Measurements from ENCODE around the gene TEX11.
"Not testable (repeated sequence)": the region's sequence is repeated elsewhere in the genome, so short reads cannot be mapped to it uniquely, and the experiment has no call there.

Gene TEX11

DNA sequence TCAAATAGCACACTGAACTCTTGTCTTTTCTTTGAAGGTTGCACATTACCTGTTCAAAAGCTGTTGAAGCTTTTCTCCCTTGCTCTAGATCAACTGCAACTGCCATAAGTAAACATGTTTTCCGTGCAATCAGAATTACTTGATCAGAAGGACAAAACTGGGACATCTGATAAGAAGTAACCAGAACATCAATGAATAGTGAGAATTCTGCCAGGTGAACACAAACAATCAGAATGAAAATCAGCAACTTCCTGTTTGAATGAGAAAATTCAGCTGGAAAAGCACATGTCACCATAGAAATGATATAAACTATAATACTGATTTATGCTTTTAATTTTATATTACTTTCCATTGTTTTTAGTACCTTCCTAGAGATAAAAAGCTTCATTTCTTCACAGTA is 303.2 kb downstream of the TEX11 start:
- no peak for DNase-seq

- no peak for DNase-seq
These were observed 316.4 kb downstream of the TEX11 start for GRCh38 chrX:70592091-70592490.

DNA sequence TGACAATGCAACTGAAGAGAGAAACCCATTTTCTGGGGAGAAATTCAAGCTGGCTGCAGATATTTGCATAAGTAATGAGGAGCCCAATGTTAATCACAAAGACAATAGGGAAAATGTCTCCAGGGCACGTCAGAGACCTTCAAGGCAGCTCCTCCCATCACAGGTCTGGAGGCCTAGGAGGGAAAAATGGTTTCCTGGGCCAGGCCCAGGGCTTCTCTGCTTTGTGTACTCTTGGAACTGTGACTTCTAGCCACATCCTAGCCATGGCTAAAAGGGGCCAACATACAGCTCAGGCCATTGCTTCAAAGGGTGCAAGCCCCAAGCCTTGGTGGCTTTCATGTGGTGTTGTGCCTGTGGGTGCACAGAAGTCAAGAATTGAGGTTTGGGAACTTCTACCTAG is 321.4 kb downstream of the TEX11 start:
- not testable (repeated sequence) for DNase-seq

- no peak for DNase-seq
These were observed 331.1 kb downstream of the TEX11 start for GRCh38 chrX:70577442-70577841.

DNA sequence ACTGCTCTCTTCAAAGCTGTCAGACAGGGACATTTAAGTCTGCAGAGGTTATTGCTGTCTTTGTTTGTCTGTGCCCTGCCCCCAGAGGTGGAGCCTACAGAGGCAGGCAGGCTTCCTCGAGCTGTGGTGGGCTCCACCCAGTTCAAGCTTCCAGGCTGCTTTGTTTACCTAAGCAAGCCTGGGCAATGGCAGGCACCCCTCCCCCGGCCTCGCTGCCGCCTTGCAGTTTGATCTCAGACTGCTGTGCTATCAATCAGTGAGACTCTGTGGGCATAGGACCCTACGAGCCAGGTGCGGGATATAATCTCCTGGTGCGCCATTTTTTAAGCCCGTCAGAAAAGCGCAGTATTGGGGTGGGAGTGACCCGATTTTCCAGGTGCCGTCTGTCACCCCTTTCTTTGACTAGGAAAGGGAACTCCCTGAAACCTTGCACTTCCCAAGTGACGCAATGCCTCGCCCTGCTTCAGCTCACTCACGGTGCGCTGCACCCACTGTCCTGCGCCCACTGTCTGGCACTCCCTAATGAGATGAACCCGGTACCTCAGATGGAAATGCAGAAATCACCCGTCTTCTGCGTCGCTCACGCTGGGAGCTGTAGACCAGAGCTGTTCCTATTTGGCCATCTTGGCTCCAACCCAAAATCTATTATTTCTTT is 338.5 kb downstream of the TEX11 start:
- DNase-seq = not testable (repeated sequence)

GRCh38 chrX:70554948-70555347 is 353.6 kb downstream of the TEX11 start:
- DNase-seq = no peak

- no peak for DNase-seq
These were observed 354.0 kb downstream of the TEX11 start for GRCh38 chrX:70554523-70554922.

GRCh38 chrX:70554081-70554480 is 354.4 kb downstream of the TEX11 start:
- DNase-seq = no peak

DNA sequence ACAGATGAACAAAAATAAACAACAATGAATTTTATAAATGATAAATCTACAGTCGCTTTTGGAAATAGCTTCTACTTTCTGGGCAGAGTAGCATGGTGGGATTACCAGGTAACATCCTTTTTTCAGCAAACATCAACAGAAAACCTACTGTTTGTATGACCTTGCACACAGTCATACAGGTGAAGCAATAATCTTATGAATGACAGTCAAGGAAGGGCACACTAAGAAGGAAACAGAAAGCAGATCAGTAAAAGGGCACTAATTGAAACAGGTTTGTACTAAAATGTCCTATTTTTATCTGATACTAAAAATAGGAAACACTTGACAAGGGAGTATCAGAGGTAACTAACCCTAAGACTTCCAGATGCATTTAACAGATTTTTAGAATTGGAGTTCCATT is 355.0 kb downstream of the TEX11 start:
- no peak for DNase-seq

DNA sequence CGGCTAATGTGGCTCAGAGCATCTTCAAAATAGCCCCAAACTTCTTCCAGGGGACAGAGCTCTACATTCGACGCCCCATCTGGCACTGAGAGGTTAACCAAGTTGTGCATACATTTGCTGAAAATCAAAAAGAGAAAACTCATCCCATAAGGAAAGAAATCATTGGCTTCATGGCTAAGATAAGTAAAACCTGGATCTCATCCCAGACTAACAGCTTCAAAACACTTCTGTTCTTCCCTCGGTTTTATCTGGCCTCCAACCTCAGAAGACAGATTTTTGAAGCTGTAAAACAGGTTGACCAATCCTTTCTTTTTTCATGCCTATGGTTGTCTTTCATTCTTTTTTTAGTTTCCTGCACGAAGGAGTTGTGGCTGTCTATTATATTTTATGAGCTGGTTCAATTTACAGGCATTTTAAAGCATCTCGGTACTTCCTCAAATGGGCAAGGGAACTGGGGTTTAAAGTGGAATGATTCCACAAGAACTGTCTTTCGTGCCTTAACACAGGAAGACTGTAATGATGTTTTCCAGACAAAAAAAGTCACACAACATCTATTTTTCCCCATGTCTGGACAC is 356.3 kb downstream of the TEX11 start:
- no peak for DNase-seq

DNA sequence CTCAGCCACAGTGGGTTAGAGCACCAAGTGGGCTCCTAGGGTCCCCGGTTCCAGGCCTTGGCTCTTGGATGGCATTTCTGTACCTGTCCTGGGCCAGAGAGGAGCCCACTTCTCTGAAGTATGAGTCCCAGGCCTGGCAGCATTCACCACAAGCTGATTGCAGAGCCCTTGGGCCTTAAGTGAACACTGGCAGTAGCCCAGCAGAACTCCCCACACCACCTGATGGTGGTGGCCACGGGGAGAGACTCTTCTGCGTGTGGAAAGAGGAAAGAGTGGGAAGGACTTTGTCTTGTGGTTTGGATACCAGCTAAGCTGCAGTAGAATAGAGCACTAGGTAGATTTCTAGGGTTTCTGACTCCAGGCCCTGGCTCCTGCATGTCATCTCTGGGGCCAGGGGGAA is 359.1 kb downstream of the TEX11 start:
- no peak for DNase-seq

DNA sequence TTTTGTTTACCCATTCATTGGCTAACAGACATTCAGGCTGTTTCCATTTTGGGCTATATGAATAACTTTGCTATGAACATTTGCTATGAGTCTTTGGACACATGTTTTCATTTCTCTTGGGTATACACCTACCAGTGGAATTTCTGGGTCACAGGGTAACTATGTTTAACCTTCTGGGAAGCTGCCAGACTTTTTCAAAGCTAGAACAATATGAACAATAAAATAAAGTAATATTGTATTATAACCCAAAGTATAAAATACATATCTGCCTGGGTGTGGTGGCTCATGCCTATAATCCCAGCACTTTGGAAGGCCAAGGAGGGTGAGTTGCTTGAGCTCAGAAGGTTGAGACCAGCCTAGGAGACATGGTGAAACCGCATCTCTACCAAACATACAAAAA is 373.3 kb downstream of the TEX11 start:
- DNase-seq = no peak

DNA sequence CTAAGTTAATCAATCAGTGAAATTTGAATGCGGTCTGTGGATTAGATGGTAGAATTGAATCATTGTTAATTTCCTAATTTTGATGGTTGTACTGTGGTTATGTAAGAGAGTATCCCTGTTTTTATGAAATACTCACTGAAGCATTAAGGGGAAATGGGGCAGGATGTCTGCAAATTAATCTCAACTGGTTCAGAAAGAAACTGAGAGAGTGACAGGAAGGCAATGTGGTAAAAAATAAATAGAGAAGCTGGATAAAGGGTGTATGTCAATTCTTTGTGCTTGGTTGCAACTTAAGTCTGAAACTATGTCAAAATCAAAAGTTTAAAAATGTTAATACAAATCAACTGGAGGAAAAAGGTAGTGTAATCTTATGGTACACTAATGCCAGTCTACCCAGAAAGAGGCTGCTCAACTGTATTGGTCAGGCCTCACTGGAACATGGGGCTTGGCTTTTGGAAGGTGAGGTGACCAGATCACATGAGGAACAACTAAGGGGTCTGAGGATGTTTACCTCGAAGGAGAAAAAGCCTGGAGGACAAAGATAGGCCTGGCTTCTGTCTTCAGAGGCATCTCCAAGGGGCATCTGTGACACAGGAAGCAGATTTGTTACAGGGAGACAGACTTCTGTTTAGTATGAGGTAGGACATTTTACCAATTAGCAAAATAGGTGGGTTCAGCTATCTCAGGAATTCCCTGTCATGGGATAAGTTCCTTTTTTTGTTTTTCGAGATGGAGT is 380.7 kb downstream of the TEX11 start:
- no peak for DNase-seq

DNA sequence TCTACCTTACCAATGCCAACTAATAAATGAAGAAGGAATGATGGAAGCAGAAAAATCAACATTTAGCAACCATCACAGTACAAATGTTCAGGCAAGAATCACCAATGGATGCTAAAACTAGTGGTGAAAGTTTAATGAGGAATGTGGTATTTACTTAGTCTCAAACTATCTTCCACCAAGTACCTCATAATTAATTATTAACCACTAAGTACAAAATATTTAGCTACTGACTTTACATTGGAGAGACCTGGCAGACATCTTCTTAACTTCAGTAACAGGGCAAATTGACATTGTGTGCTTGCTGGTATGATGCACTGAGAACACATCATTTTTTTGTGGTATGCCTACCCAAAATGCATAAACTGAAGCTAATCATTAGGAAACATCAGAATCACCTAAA is 381.5 kb downstream of the TEX11 start:
- no peak for DNase-seq

DNA sequence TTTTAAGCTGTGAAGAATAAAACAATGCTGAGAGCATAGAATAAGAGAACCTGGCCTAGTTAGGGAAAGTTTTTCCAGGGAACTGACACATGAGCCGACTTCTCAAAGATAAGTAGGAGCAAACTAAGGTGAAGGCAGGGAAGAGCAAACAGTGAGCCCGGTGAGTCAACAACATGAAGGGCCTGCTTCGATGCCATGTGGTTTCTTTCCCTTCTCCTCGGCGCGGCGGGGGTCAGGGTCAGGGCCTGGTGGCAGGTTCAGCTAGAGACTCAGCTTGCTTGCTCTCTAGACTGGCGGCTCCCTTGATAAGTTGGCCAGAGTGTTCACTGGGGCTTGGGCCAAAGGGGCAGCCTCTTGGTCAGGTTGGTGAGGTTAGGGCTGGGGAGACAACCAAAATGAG is 382.8 kb downstream of the TEX11 start:
- DNase-seq = no peak

- DNase-seq = not testable (repeated sequence)
These were observed 392.8 kb downstream of the TEX11 start for GRCh38 chrX:70515692-70516091.

DNA sequence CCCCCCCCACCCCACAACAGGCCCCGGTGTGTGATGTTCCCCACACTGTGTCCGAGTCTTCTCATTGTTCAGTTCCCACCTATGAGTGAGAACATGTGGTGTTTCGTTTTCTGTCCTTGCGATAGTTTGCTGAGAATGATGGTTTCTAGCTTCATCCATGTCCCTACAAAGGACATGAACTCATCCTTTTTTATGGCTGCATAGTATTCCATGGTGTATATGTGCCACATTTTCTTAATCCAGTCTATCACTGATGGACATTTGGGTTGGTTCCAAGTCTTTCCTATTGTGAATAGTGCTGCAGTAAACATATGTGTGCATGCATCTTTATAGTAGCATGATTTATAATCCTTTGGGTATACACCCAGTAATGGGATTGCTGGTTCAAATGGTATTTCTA is 393.2 kb downstream of the TEX11 start:
- not testable (repeated sequence) for DNase-seq

GRCh38 chrX:70509078-70509477 is 399.4 kb downstream of the TEX11 start:
- no peak for DNase-seq

DNA sequence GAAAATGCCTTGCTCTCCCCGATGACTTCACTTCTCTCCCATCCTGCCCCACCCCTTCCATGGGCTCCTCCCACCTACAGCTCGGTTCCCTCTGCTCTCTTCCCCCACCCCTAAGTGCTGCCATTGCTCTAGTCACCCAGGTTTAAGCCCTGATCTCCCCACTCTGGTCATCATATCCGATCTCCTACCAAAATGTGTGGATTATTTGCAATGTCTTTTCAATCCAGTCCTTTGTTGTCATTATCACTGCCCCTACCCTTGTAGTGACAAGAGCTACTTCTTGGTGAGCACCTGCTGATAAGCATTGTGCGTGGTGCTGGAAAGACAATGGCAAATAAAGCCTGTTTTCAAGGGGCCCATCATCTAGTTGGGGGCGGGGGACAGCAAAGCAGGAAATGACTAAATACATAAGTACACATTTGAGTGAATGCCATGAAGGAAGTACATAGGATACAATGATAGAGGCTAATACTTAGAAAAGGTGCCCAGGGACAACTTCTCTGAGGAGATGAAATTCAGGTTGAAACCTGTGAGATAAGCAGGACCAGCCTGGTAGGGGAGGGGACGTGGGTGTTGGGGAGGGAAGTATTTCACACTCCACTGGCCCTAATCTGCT is 400.1 kb downstream of the TEX11 start:
- no peak for DNase-seq

DNA sequence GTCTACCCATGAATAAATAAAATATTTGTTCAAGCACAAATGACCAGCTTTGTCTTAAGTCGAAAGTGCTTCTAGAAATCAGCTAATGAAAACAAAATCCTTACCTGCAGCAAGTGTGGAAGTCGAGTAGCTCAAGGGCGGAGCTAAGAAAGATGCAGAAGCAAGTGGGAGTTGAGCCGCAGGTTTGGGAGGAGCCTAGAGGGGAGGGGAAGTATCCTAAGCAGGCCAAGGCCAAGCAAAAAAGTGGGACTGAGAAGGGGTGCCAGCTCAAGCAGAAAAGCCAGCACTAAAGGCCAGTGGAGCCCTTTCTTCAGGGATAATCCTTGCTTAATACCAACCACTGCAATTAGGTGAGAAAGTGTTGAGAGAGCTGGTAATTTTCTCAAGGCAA is 403.1 kb downstream of the TEX11 start:
- no peak for DNase-seq

DNA sequence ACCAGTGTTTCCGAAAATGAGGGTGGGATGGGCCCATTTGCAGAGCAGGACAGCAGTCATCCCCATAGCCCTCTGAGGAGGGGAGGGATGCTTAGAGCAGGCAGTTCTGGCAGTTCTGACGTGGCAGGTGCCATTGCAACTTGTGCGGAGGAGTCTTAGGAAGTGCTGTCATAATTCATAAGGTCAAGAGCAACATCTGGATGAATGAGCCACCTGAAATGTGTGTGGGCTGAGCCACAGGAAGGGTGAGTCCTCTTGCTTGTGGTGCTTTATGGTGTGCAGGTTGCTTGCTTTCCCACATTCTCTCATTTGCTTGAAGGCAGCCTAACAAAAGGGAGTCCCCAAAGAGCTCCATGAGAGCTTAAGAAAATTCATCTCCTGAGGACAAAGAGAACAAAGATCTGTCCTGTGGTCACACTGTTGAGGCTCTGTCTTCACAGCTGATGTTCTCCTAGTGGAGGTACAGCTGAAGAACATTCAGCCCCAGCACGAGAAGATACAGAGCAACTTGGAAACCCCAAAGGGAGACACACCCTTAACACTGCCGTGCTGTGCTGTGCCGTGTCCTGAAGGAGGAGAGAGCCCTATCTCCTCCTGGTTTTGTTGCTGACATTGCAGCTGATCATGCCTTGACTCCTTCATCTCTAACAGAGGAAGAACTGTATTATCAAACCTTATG is 403.6 kb downstream of the TEX11 start:
- DNase-seq = no peak

DNA sequence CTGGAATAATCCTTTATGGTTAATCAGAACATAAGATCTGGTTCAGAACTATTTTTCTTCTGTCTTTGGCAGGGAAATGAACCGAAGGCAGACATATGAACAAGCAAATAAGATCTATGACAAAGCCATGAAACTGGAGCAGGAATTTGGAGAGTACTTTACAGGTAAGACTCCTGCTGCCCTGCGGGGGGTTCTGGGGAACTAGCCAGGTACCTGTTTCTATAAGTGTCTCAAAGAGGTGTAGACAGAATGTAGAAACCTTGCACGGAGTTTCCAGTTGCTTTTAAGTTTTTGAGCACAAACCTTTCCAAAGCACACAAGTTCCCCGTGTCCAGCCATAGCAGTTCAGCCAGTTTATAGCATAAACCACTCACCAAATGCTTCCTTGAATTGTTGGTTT is 407.7 kb downstream of the TEX11 start:
- no peak for DNase-seq
